K562 (cell line): ENCODE measurements around the gene DNASE2. TPM values are rescaled to one million over a fixed set of nuclear protein-coding genes. Genes with fewer than 3 reads are reported as not detected.

Experiments used
- ATF6 ChIP-seq: sonication (generic); formaldehyde crosslinking; IDR thresholded peaks from 2 replicates; pipeline ENCODE4 v1.4.0; 2020; ENCODE audit warnings: mild to moderate bottlenecking, missing genetic modification reagents
- DPF2 ChIP-seq: fragments of 450-650 bp; IDR thresholded peaks from 2 replicates; pipeline ENCODE4 v1.6.1; 2016
- MBD2 ChIP-seq: sonication (generic); IDR thresholded peaks from 2 replicates; pipeline ENCODE4 v1.6.1; 2016; ENCODE audit warnings: low read depth, borderline replicate concordance
- MCM5 ChIP-seq: fragments of 450-650 bp; IDR thresholded peaks from 2 replicates; pipeline ENCODE4 v1.6.1; 2016; ENCODE audit warnings: low read depth
- NEUROD1 ChIP-seq: fragments of 150-350 bp; IDR thresholded peaks from 2 replicates; pipeline ENCODE4 v1.6.1; 2014; ENCODE audit warnings: borderline replicate concordance, low read length, low read depth; ENCODE audit not compliant: partially characterized antibody
- RBM14 ChIP-seq: fragments of 200-400 bp; formaldehyde crosslinking; IDR thresholded peaks from 2 replicates; pipeline ENCODE4 v1.6.1; 2018; ENCODE audit warnings: low read depth, mild to moderate bottlenecking, low read length, moderate library complexity, borderline replicate concordance; ENCODE audit not compliant: insufficient read depth
- RERE ChIP-seq: sonication (generic); formaldehyde crosslinking; IDR thresholded peaks from 2 replicates; pipeline ENCODE4 v1.8.0; 2023; ENCODE audit warnings: missing genetic modification reagents, mild to moderate bottlenecking, borderline replicate concordance
- SMAD4 ChIP-seq: fragments of 250-450 bp; sonication (Bioruptor Pico); conservative IDR thresholded peaks from 2 replicates; pipeline ENCODE4 v1.8.0; 2021; ENCODE audit warnings: inconsistent platforms, mild to moderate bottlenecking, moderate library complexity
- SRSF3 ChIP-seq: fragments of 200-400 bp; formaldehyde crosslinking; IDR thresholded peaks from 2 replicates; pipeline ENCODE4 v1.6.1; 2016; ENCODE audit warnings: mild to moderate bottlenecking, low read length, moderate library complexity; ENCODE audit not compliant: insufficient read depth
- TFAP4 ChIP-seq: sonication (generic); formaldehyde crosslinking; IDR thresholded peaks from 2 replicates; pipeline ENCODE4 v1.8.0; 2022; ENCODE audit warnings: missing genetic modification reagents, mild to moderate bottlenecking, moderate library complexity, borderline replicate concordance
- ZC3H11A ChIP-seq: IDR thresholded peaks from 2 replicates; pipeline ENCODE4 v1.6.1; 2012; ENCODE audit warnings: low read depth, low read length, improper control_type of control experiment
- ZMIZ1 ChIP-seq, 2 experiments: fragments of 150-350 bp in 1 of 2; IDR thresholded peaks; 2 replicates each; pipeline ENCODE4 v1.6.1; 2012 to 2016; ENCODE audit warnings: low read depth in 2 of 2, low read length in 2 of 2, mild to moderate bottlenecking in 1 of 2, moderate library complexity in 1 of 2
- ZNF224 ChIP-seq: sonication (generic); formaldehyde crosslinking; IDR thresholded peaks from 2 replicates; pipeline ENCODE4 v1.8.0; 2022; ENCODE audit warnings: mild to moderate bottlenecking, missing genetic modification reagents
- ZNF431 ChIP-seq: sonication (generic); formaldehyde crosslinking; IDR thresholded peaks from 2 replicates; pipeline ENCODE4 v1.8.0; 2022; ENCODE audit warnings: mild to moderate bottlenecking, missing genetic modification reagents
- polyA plus RNA-seq, 8 experiments: library from polyadenylated mRNA; depleted of rRNA in 4 of 8; stranded (reverse) in 5 of 8; unstranded in 3 of 8; fragments of >200 nt; fragmentation: Nextera tagmentation in 2 of 8; fragmentation: Illumina TruSeq in 1 of 8; extraction: Ambion mirVana in 2 of 8; extraction: Trizol in 1 of 8; gene quantifications; 2 replicates each; pipeline versions ENCODE4 v1.2.1 to v1.2.3, GENCODE V29; 2011 to 2014; ENCODE audit warnings: inconsistent platforms in 1 of 8, missing spikeins in 1 of 8
- total RNA-seq, 7 experiments: library from RNA; depleted of rRNA in 6 of 7; stranded (reverse); fragments of >200 nt in 6 of 7; fragmentation: Illumina TruSeq in 2 of 7; extraction: Trizol in 2 of 7; gene quantifications; 2 replicates each; pipeline versions ENCODE4 v1.2.1 to v1.2.3, GENCODE V29; 2011 to 2021; ENCODE audit warnings: low replicate concordance in 1 of 7

The DNASE2 gene
- total and polyA plus RNA-seq, 9 of the 15 experiments (the other 6 are each of a cell fraction or from before 2014, with no cell fraction given): 4.4 to 27.0 (median 20.2) TPM

- no peak; a peak in 1 of 4 replicates for TF ChIP-seq ZMIZ1 (IDR thresholded peaks at IDR 0.05; ENCODE audit: low read depth in 2 of 2, low read length in 2 of 2)
- TF ChIP-seq RERE (CRISPR knock-in tag): no peak
- TF ChIP-seq DPF2: 0 out of 2 replicates have a peak, but pooled peaks have one; percentile 41
- TF ChIP-seq MCM5: no peak
- TF ChIP-seq NEUROD1: no peak
- TF ChIP-seq MBD2: peak; percentile 46; the same call in 1 of the 2 replicates
- TF ChIP-seq TFAP4 (CRISPR knock-in tag): peak; percentile 90
- TF ChIP-seq ZNF431 (CRISPR knock-in tag): peak; percentile 73; the same call in 1 of the 2 replicates
- TF ChIP-seq SRSF3: 0 out of 2 replicates have a peak, but pooled peaks have one; percentile 0
- peak; percentile 49 for TF ChIP-seq SMAD4 (CRISPR knock-in tag)
- TF ChIP-seq ATF6 (CRISPR knock-in tag): peak; percentile 61
- TF ChIP-seq ZC3H11A: no peak
- TF ChIP-seq ZNF224 (CRISPR knock-in tag): 0 out of 2 replicates have a peak, but pooled peaks have one; percentile 0
- peak; percentile 47; the same call in 1 of the 2 replicates for TF ChIP-seq RBM14
Measured at GRCh38 chr19:12884926-12885748, 3.9 kb upstream of the DNASE2 start (continued).
